ENCODE results near the gene PCDH1.
A peak's percentile ranks its signal among the peaks of the same experiment; 100 is the strongest.

The PCDH1 gene

DNA sequence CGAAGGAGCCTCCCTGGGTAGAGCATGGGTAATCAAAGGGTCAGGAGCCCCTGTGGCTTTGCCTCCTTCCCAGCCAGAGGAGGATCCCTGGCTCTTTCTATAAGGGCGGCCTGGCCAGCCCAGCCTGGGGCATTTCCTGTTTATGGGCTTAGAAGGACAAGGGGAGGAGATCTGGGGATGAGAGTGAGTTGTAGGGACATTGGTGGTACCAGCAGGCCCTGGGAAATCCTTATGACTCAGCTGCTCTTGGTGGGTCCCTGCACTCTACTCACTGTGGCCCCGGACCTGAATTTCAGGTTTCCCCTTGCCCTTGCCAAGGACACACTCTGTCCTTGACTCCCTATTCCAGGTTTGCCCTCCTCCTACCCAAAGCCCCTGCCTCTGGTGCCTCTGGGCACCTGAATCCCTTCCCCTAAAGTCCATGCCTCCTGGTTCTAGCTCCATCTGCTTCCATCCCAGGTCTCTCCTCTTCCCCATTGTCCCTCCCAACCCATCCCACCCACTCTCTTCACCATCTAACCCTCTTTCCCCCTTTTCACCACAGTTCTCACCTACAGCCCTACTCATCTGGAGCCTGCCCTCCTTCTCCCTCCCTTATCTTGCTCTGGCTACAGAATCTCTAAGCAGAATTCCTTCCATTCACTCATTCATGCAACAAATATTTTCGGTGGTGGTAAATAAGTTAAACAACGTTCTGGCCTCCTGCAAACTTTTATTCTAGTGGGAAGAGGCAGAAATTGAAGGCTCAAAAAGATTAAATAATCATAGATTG is 34.9 kb downstream of the PCDH1 start:
- no peak overlapping the region for H3K4me3 ChIP-seq (ENCODE audit: low read depth, low read length)
- TF ChIP-seq, protein P1, sequence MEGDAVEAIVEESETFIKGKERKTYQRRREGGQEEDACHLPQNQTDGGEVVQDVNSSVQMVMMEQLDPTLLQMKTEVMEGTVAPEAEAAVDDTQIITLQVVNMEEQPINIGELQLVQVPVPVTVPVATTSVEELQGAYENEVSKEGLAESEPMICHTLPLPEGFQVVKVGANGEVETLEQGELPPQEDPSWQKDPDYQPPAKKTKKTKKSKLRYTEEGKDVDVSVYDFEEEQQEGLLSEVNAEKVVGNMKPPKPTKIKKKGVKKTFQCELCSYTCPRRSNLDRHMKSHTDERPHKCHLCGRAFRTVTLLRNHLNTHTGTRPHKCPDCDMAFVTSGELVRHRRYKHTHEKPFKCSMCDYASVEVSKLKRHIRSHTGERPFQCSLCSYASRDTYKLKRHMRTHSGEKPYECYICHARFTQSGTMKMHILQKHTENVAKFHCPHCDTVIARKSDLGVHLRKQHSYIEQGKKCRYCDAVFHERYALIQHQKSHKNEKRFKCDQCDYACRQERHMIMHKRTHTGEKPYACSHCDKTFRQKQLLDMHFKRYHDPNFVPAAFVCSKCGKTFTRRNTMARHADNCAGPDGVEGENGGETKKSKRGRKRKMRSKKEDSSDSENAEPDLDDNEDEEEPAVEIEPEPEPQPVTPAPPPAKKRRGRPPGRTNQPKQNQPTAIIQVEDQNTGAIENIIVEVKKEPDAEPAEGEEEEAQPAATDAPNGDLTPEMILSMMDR (IDR thresholded peaks at IDR 0.05) = no peak
- peak overlapping the region; percentile 47 for H3K27ac ChIP-seq
- no peak overlapping the region for H3K9ac ChIP-seq
- no peaks in the 10 kb centered on the region for H3K79me2 ChIP-seq
- no peaks in the 10 kb centered on the region for H3K9me3 ChIP-seq (ENCODE audit: control insufficient read depth, low read length)
- no peaks in the 10 kb centered on the region for H3K27me3 ChIP-seq (ENCODE audit: control insufficient read depth, insufficient read depth, low read length)
- peaks cover 39% of the 10 kb centered on the region for H3K4me1 ChIP-seq
- H3K36me3 ChIP-seq (ENCODE audit: control insufficient read depth, insufficient read depth, low read length) = no peaks in the 10 kb centered on the region
- peak overlapping the region; percentile 26 for H2AFZ ChIP-seq
- peak overlapping the region; percentile 50 for H3K4me2 ChIP-seq (ENCODE audit: low read length)

DNA sequence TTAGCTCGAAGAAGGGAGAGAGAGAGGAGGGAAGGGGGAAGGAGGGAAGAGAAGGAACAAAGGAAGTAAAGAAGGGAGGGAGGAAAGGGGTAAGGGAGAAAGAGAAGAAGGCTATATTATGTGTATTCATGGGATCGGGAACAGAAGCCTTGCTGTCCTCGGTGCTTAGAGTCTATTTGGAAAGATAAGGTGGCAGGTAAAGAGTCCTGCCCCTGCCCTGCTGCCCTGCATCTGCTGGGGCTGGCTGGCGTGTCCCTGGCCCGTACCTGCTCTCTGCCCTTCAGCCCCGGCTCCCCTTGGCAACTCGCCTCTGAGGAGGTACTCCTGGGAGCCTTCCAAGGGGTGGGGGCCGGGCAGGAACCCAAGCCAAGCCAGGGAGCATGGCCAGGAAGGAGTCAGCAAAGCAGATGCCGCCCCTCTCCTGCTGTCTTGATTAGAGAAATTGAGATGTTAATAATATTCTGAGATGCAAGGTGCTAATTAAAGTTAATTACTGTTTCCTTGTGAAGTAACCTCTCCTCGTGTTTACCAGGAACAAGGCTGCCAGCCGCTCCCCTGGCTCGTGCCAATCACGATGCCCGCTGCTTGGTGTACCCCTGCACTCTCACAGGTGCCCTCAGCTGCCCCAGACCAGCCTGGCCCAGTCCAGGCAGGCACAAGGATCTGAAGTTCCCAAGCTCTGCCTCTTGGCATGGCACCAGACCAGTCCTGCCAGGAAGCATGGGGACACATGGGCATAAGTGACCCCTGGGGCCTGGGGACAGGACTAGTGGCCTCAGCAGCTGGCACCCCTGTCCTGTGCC is 36.6 kb downstream of the PCDH1 start:
- no peaks in the 10 kb centered on the region for H3K79me2 ChIP-seq
- H3K9me3 ChIP-seq (ENCODE audit: control insufficient read depth, low read length) = no peaks in the 10 kb centered on the region
- TF ChIP-seq, protein P1 (IDR thresholded peaks at IDR 0.05) = no peak
- peak overlapping the region; percentile 68 for H2AFZ ChIP-seq
- no peaks in the 10 kb centered on the region for H3K27me3 ChIP-seq (ENCODE audit: control insufficient read depth, insufficient read depth, low read length)
- H3K4me3 ChIP-seq (ENCODE audit: low read depth, low read length) = no peak overlapping the region
- peaks cover 39% of the 10 kb centered on the region for H3K4me1 ChIP-seq
- H3K36me3 ChIP-seq (ENCODE audit: control insufficient read depth, insufficient read depth, low read length) = no peaks in the 10 kb centered on the region
- no peak overlapping the region for H3K9ac ChIP-seq
- peak overlapping the region; percentile 33 for H3K4me2 ChIP-seq (ENCODE audit: low read length)
- peak overlapping the region; percentile 74 for H3K27ac ChIP-seq

DNA sequence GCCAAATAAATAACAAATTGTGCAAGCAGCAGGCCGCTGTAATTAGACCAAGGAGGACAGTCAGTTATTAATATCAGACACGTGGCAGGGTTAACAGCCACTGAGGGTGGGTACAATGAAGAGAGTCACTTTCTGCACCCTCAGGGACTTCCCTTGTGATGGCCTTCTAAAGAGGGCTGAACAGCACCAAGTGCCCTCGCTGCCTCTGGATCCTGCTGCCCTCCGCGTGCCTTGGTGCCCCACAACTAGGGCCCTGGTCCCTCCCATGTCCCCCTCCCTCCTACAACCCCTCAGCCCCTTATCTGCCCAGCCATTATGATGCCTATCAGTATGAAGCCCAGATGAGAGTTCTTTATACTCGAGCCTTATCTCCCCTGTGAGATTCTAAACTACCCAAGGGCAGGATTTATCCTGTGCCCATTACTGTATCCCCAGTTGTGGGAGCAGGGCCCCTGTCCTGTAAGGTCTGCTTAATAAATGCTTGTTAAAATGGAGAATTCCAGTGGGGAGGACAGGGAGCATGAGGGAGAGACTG is 37.3 kb downstream of the PCDH1 start:
- Histone ChIP-seq H3K4me2 (ENCODE audit: low read length) (peak overlapping the region; percentile 33), H3K79me2 (no peaks in the 10 kb centered on the region), H3K27ac (peak overlapping the region; percentile 74), H3K4me3 (ENCODE audit: low read depth, low read length) (no peak overlapping the region), H3K36me3 (ENCODE audit: control insufficient read depth, insufficient read depth, low read length) (no peaks in the 10 kb centered on the region), H3K9ac (no peak overlapping the region), H3K27me3 (ENCODE audit: control insufficient read depth, insufficient read depth, low read length) (no peaks in the 10 kb centered on the region), H3K9me3 (ENCODE audit: control insufficient read depth, low read length) (no peaks in the 10 kb centered on the region), H2AFZ (peak overlapping the region; percentile 68), H3K4me1 (peaks cover 36% of the 10 kb centered on the region)
- TF ChIP-seq, protein P1 (IDR thresholded peaks at IDR 0.05) = no peak

DNA sequence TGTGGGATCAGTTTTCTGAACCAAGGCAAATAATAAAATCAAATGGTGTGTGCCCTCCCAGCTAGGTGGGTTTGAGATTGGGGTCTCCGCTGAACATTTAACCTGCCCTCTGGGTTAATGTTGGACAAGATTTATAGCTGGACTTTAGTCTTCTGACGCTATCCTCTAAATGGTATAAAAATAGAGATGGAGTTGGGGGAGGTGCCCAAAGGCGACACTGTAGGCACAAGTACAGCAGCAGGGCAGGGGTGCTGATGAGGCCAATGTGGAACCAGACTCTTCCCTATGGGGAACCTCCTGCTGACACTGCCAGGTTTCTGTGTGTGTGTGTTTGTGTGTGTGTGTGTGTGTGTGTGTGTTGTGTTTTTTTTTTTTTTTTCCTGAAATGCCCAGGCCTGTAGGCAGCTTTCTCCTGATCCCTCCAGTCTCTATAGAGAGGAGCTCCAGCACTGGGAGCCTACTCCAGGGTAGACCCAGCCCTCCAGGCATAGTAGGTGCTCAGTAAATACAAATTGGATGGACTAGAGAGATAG is 37.9 kb downstream of the PCDH1 start:
- Histone ChIP-seq H3K4me1 (peaks cover 35% of the 10 kb centered on the region), H3K27ac (no peak overlapping the region)

More for the DNA sequence above, 37.9 kb downstream of the PCDH1 start:
- Histone ChIP-seq H3K9ac (no peak overlapping the region), H3K79me2 (no peaks in the 10 kb centered on the region), H3K36me3 (ENCODE audit: control insufficient read depth, insufficient read depth, low read length) (no peaks in the 10 kb centered on the region), H3K4me2 (ENCODE audit: low read length) (no peak overlapping the region), H3K4me3 (ENCODE audit: low read depth, low read length) (no peak overlapping the region), H3K27me3 (ENCODE audit: control insufficient read depth, insufficient read depth, low read length) (no peaks in the 10 kb centered on the region), H2AFZ (no peak overlapping the region), H3K9me3 (ENCODE audit: control insufficient read depth, low read length) (no peaks in the 10 kb centered on the region)
- TF ChIP-seq, protein P1 (IDR thresholded peaks at IDR 0.05) = no peak
